Cardiac fibroblast (primary cell): Measurements from ENCODE around the gene GMPPA.

Experiments
- DNase-seq, 2 donors: peaks; one replicate each; pipeline versions ENCODE4 v3.0.0 to v3.0.0-alpha.2; 2010; ENCODE audit warnings: low read depth in 2 of 2
- H3K4me3 ChIP-seq, 2 donors: replicated peaks in 1 of 2; 1 replicate in 1 of 2; 2 replicates in 1 of 2; pipeline ENCODE4 v1.5.1; 2011; ENCODE audit warnings: low read depth in 2 of 2, low read length in 2 of 2, mild to moderate bottlenecking in 2 of 2, moderate library complexity in 1 of 2
- TF ChIP-seq, protein P1 (sequence below): IDR thresholded peaks from one replicate; pipeline ENCODE4 v1.5.1; 2011; ENCODE audit warnings: low read depth, mild to moderate bottlenecking, low read length, inconsistent platforms

GMPPA gene

DNA sequence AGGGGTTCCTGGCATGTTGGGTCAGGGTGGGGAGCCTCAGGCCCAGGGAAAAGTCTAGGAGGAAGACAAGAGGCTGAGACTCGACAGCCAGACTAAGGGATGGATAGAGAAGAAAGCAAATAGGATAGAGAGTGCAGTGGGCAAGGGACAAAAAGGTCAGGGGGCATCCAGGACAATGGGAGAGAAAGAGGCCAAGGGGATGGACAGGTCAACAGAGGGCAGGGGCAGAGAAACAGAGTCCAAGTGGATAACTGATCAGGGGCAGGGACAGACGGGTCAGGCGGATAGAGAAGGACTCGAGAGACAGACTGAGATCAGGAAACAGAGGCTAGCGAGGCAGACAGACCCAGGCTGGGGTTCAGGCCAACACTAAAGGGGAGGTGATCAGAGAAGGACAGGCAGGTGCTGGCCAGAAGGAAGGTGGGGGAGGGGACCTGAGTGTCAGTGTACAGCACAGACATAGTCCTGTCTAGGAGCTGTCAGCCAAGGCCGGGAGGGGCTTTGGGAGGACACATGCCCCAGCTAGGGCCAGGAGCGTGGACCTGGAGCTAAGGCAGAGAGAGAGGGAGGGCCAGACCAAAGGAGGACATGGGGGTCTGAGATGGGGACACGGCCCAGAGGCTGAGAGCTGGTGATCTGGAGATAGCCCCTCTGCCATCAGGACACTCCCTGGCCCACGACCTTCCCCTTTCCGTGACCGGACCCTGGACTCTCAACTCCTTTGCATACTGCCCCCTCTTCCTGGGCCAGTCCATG, 27.8 kb downstream of the GMPPA start:
- no peak for DNase-seq
- H3K4me3 ChIP-seq: no peak overlapping the region
- TF ChIP-seq, protein P1, sequence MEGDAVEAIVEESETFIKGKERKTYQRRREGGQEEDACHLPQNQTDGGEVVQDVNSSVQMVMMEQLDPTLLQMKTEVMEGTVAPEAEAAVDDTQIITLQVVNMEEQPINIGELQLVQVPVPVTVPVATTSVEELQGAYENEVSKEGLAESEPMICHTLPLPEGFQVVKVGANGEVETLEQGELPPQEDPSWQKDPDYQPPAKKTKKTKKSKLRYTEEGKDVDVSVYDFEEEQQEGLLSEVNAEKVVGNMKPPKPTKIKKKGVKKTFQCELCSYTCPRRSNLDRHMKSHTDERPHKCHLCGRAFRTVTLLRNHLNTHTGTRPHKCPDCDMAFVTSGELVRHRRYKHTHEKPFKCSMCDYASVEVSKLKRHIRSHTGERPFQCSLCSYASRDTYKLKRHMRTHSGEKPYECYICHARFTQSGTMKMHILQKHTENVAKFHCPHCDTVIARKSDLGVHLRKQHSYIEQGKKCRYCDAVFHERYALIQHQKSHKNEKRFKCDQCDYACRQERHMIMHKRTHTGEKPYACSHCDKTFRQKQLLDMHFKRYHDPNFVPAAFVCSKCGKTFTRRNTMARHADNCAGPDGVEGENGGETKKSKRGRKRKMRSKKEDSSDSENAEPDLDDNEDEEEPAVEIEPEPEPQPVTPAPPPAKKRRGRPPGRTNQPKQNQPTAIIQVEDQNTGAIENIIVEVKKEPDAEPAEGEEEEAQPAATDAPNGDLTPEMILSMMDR: no peak

DNA sequence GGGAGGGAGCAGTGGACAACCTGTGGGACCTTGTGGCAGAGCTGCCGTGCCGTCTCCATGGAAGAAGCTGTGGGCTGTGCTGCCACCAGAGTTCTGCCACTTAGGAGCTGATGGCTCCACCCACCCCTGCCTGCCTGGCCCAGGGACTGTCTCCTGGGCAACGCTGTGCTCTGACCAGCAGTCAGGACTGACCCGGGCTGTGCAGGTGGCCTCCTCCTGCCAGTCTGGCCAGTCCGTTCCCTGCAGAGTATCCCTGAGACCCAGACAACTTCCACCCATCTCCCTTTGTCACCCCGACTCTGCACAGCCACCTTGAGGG, 28.3 kb downstream of the GMPPA start:
- no peak for DNase-seq
- TF ChIP-seq, protein P1: no peak
- H3K4me3 ChIP-seq: no peak overlapping the region

DNA sequence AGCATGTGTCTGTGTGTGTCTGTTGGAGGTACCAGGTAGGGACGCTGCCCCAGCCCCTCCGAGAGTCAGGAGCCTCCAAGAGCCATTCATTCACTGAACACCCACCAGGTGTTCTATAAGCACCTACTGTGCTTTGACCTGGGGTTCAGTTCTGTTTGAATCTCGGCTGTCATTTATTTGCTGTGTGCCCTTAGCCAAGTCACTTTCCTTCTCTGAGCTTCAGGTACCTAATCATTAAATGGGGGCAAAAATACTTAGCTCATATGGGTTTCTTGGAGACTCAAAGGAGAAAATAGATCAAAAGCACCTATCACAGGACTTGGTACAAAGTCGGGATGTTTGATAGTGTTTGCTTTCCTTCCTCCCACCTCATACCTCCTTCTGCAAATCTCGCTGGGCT, 28.8 kb downstream of the GMPPA start:
- TF ChIP-seq, protein P1: no peak
- DNase-seq: no peak
- no peak overlapping the region for H3K4me3 ChIP-seq

DNA sequence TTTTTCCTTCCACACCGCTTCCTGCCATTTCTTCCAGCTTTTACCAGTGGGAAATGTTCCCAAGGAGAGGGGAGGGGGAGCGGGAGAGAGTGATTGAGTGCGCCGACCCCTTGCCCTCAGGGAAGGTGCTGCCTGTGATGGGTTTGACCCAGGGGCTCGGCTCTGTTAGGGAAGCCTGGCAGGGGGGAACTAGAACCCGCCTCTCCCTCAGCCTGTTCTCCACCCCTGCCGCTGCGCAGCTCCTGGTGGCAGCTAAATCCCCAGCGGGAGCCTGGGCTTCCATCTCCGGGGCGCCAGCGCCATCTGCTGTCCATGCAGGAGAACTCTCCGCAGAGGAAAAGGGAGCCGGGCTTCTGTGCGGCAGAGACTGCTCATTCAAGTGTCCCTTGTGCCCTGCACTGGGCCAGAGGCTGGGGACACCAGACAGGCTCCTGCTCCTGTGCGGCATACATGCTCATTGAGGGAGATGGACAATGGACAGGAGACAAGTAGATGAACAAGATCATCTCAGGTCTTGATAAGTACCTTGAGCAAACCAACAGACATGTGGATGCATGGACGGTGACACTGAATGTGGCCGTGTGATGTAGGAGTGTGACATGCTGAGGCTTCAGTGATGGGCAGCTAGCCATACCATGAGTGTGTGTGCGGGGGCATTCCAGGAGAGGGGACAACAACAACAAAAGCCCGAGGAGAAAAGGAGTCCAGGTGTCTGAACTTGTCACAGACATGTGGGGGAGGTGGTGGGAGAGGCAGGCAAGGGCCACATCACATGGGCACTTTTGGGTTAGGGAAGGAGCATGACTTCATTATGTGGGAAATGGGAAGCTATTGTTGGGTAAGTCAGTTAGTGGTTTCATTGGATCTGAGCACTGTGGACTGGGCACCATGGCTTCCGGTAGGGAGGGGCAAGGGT, 31.6 kb downstream of the GMPPA start:
- DNase-seq: peak; percentile 84 to 88
- TF ChIP-seq, protein P1: peak; percentile 98
- peak overlapping the region in 1 of 2 donors; percentile 21 for H3K4me3 ChIP-seq

DNA sequence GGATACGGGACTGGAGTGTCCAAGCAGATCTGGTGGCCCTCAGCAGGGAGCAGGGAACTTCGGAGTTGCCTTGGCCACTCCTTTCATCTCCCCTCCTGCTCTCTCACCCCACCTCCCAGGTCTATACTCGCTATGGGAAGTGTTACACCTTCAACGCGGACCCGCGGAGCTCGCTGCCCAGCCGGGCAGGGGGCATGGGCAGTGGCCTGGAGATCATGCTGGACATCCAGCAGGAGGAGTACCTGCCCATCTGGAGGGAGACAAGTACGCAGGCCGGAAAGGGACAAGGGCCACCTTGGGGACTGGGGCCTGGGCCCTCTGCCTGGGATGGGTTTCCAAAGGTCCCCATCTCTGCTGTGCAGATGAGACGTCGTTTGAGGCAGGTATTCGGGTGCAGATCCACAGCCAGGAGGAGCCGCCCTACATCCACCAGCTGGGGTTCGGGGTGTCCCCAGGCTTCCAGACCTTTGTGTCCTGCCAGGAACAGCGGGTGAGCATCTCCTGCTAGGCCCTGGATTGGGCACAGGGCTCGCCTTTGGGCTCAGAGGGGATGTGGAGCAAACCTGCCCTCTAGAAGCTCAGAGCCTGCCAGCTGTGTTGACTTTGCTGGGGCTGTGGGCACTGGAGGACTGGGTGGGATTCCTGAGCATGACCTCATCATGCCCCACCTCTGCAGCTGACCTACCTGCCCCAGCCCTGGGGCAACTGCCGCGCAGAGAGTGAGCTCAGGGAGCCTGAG, 33.1 kb downstream of the GMPPA start:
- H3K4me3 ChIP-seq: no peak overlapping the region
- TF ChIP-seq, protein P1: no peak
- DNase-seq: no peak

DNA sequence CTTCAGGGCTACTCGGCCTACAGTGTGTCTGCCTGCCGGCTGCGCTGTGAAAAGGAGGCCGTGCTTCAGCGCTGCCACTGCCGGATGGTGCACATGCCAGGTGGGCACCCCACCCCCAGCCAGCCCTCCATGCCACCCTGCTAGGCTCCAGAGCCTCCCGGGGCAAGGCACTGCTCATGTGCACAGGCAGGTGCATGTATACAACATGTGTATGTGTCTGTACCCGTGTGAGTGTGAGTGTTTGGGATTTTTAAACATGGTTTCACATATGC, 33.6 kb downstream of the GMPPA start:
- no peak for DNase-seq
- TF ChIP-seq, protein P1: no peak
- no peak overlapping the region for H3K4me3 ChIP-seq
